ENCODE measurements around the gene ZC3H8. TPM values are rescaled to one million over a fixed set of nuclear protein-coding genes. Genes with fewer than 3 reads are reported as not detected.

The ZC3H8 gene
- total RNA-seq (10 to 100 TPM; 17.9 to 18.9 TPM), polyA plus RNA-seq (10 to 100 TPM in 1 of 2 donors, 1 to 10 TPM in 1; 8.4 to 17.3 TPM)

DNA sequence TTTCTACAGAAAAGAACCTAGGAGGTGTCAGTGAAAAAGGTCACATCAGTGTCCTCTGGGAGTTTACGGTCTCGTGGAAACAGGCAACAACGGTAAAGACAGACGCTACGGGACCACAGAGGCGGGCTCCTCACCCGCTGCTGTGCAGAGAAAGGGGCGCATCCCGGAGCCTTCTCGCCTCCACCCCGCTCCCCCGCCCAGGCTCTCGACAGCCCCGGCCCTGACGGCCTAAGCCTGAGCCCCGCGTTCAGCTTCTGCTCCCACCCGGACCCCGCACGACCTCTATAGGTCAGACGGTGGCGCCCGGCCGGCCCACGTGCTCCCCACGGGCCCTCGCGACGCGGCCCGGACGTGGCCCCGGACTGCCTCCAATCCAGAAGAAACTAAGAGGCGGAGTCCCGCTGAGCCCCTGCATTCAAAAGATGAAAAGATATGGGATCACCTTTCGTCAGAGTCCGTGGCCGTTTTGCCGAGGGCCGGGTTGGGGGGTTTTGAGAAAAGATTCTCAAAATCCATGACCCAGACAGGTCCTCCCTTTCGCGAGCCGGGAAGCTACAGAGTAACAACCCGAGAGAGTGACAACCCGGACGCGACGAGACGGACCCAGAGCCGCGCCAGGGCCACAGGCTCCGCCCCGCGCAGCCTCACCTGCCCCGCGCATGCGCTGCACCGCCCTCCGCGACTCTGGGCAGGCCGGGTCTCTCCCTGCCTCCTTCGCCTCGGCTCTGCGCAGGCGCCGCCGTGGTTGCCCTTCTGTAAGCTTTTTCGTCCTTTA is at the start of gene ZC3H8:
TSS of gene ZC3H8 (minus strand) at position 577 of the 775 bp plus-strand sequence. CDS start at position 516, 61 bp downstream.
- POLR2A ChIA-PET (ENCODE audit: partially characterized antibody), result interaction anchor here (0.6 to 3.0 kb wide), 22 partner anchors 10 to 330 kb away, joined by 3 to 44 read pairs (median 4); partner anchors contain the start of genes POLR1B, TMEM87B and ZC3H6

DNA sequence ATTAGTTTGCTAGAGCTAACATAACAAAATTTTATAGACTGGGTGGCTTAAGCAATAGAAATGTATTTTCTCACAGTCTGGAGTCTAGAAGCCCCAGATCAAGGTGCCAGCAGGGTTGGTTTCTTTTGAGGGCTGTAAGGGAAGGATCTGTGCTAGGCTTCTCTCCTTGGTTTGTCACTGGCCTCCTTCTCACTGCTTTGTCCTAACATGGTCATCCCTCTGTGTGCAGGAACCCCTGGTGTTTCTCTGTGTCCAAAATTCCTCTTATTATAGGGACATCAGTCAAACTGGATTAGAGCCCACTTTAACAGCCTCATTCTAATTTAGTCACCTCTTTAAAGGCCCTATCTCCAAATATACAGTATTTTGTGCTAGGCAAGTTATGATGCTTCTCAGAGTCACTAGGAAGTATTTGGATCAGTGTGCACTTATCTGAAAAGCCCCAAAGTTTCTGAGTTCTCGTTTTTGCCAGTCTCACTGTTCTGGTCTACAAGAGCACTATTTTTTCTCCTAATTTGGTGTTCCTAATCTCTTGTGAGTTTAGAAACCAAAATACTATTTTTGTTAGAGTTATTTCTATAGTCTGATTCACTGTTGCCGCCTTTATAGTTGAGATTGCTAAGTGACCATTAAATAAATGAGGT is 49.6 kb upstream of the ZC3H8 start:
- no peaks in the 10 kb centered on the region for H3K27me3 Mint-ChIP-seq
- POLR2A ChIA-PET (ENCODE audit: partially characterized antibody), result no interaction called here
- Histone ChIP-seq H3K9me3 (ENCODE audit: control insufficient read depth in 1 of 2, low read length in 2 of 2) (no peaks in the 10 kb centered on the region), H3K4me1 (ENCODE audit: insufficient read depth, low read length) (no peaks in the 10 kb centered on the region), H3K27ac (ENCODE audit: low read depth, low read length) (no peak overlapping the region), H3K36me3 (ENCODE audit: insufficient read depth, low read length) (peaks cover 10% of the 10 kb centered on the region), H3K4me3 (ENCODE audit: low read length in 2 of 2) (no peak overlapping the region), H3K27me3 (ENCODE audit: insufficient read depth, low read length) (no peaks in the 10 kb centered on the region)
- H3K27ac Mint-ChIP-seq, result no peak overlapping the region
- H3K36me3 Mint-ChIP-seq, result peaks cover 55 to 56% of the 10 kb centered on the region in 2 donors
- intact Hi-C loops (cut with micrococcal nuclease), result no loop called here
- CTCF ChIA-PET (ENCODE audit: partially characterized antibody), result no interaction called here
- H3K4me1 Mint-ChIP-seq, result peaks cover 0 to 8% (median 2%) of the 10 kb centered on the region in 4 donors
- no peak for DNase-seq
- H3K4me3 Mint-ChIP-seq, result no peak overlapping the region
- no peaks in the 10 kb centered on the region for H3K9me3 Mint-ChIP-seq

More for the DNA sequence above, at the start of gene ZC3H8:
- intact Hi-C loops (cut with micrococcal nuclease), result loop anchor here (1.0 to 10.0 kb wide), 9 partner anchors 22 to 370 kb away; partner anchors contain the start of genes ANAPC1, CHCHD5, TMEM87B and TTL
- Mint-ChIP-seq H3K4me1 (peaks cover 5 to 23% (median 15%) of the 10 kb centered on the region in 4 donors), H3K4me3 (peak within 1 kb of the TSS; percentile 88 to 93 (median 91)), H3K27me3 (no peaks in the 10 kb centered on the region), H3K9me3 (peaks cover 0 to 4% (median 0%) of the 10 kb centered on the region in 8 donors), H3K36me3 (no peaks in the 10 kb centered on the region), H3K27ac (peak within 1 kb of the TSS; percentile 87 to 97 (median 96))
- H3K36me3 ChIP-seq (ENCODE audit: insufficient read depth, low read length), result no peaks in the 10 kb centered on the region
- peaks cover 35% of the 10 kb centered on the region for H3K4me1 ChIP-seq (ENCODE audit: insufficient read depth, low read length)
- peak within 1 kb of the TSS; percentile 92 for H3K27ac ChIP-seq (ENCODE audit: low read depth, low read length)
- peak; percentile 93 to 96 (median 96) for DNase-seq
- H3K27me3 ChIP-seq (ENCODE audit: insufficient read depth, low read length), result no peaks in the 10 kb centered on the region
- peak within 1 kb of the TSS; percentile 75 to 96 for H3K4me3 ChIP-seq (ENCODE audit: low read length in 2 of 2)
- CTCF ChIA-PET (ENCODE audit: partially characterized antibody), result interaction anchor here (0.9 to 4.2 kb wide), 9 partner anchors 12 to 329 kb away, joined by 3 to 17 read pairs (median 4); no protein-coding TSS in a partner anchor
- no peaks in the 10 kb centered on the region for H3K9me3 ChIP-seq (ENCODE audit: control insufficient read depth in 1 of 2, low read length in 2 of 2)

DNA sequence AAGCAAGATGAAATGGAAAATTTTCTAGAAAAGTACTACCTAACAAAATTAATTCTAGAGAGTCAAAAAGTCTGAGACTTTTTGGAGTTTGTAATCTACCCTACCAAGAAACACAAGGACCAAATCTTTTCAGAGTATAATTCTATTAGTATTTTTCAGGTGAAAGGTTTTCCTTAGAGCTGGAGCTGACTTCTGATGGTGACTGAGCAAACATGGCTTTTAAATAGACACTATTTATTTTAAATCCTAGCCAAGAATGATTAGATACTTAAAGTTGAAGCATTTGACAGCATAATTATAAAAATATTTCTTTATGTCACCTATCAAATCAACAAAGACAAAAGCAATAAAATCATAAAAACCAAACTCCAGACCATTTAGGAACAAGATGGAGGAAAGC is 47.1 kb upstream of the ZC3H8 start:
- Mint-ChIP-seq H3K4me1 (peaks cover 0 to 9% (median 3%) of the 10 kb centered on the region in 4 donors), H3K4me3 (no peak overlapping the region), H3K36me3 (peaks cover 47 to 48% of the 10 kb centered on the region in 2 donors), H3K27ac (no peak overlapping the region), H3K27me3 (no peaks in the 10 kb centered on the region), H3K9me3 (no peaks in the 10 kb centered on the region)
- no peak for DNase-seq
- H3K27ac ChIP-seq (ENCODE audit: low read depth, low read length), result no peak overlapping the region
- no peak overlapping the region for H3K4me3 ChIP-seq (ENCODE audit: low read length in 2 of 2)
- peaks cover 10% of the 10 kb centered on the region for H3K36me3 ChIP-seq (ENCODE audit: insufficient read depth, low read length)
- ChIA-PET POLR2A (ENCODE audit: partially characterized antibody) (no interaction called here), CTCF (ENCODE audit: partially characterized antibody) (no interaction called here)
- no peaks in the 10 kb centered on the region for H3K27me3 ChIP-seq (ENCODE audit: insufficient read depth, low read length)
- no peaks in the 10 kb centered on the region for H3K9me3 ChIP-seq (ENCODE audit: control insufficient read depth in 1 of 2, low read length in 2 of 2)
- intact Hi-C loops (cut with micrococcal nuclease), result no loop called here
- H3K4me1 ChIP-seq (ENCODE audit: insufficient read depth, low read length), result no peaks in the 10 kb centered on the region

DNA sequence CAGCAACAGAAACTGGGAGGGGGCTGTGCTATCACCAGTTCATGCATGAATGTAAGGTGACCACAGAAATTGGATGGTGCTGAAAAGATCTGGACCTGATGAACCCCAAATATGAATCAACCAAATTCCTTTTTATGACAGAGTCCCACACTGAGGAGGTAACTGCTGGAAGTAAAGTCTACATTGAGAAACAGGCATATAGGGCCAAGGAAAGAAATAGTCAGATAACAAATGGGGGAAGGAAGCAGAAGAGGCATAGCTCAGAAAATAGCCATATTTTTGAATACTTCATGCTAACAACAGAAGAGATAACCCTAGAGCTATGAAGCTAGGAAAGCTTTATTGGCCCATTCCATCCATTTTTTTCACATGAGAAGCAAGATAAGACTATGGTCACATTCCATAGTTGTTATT is 46.3 kb upstream of the ZC3H8 start:
- no peak for DNase-seq
- Mint-ChIP-seq H3K27ac (peak overlapping the region in 1 of 7 donors; percentile 67), H3K36me3 (peaks cover 40 to 41% of the 10 kb centered on the region in 2 donors), H3K4me1 (peaks cover 4 to 12% (median 8%) of the 10 kb centered on the region in 4 donors), H3K9me3 (no peaks in the 10 kb centered on the region), H3K27me3 (no peaks in the 10 kb centered on the region), H3K4me3 (no peak overlapping the region)
- intact Hi-C loops (cut with micrococcal nuclease), result no loop called here
- ChIA-PET CTCF (ENCODE audit: partially characterized antibody) (no interaction called here), POLR2A (ENCODE audit: partially characterized antibody) (no interaction called here)
- Histone ChIP-seq H3K9me3 (ENCODE audit: control insufficient read depth in 1 of 2, low read length in 2 of 2) (no peaks in the 10 kb centered on the region), H3K4me1 (ENCODE audit: insufficient read depth, low read length) (no peaks in the 10 kb centered on the region), H3K27ac (ENCODE audit: low read depth, low read length) (no peak overlapping the region), H3K36me3 (ENCODE audit: insufficient read depth, low read length) (peaks cover 5% of the 10 kb centered on the region), H3K27me3 (ENCODE audit: insufficient read depth, low read length) (no peaks in the 10 kb centered on the region), H3K4me3 (ENCODE audit: low read length in 2 of 2) (no peak overlapping the region)

DNA sequence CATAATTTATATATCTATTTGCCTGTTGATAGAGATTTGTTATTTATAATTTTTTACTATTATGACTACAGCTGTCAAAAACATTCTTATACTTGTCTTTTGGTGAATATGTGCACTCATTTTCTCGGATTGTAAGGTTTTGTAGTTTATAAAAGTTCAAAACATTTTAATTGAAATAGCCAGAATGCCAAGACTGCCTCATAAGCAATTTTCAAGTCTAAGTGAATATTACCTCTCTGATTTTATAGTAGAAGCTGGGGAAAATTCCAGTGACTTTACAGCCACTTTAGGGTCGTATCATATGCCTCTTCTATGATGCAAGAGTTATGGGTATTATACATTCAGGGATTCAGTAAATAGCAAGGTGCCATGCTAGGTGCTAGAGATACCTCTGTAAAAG is 41.6 kb upstream of the ZC3H8 start:
- H3K4me1 ChIP-seq (ENCODE audit: insufficient read depth, low read length), result no peaks in the 10 kb centered on the region
- no peak overlapping the region for H3K4me3 ChIP-seq (ENCODE audit: low read length in 2 of 2)
- no peak overlapping the region for H3K27ac ChIP-seq (ENCODE audit: low read depth, low read length)
- no peaks in the 10 kb centered on the region for H3K27me3 ChIP-seq (ENCODE audit: insufficient read depth, low read length)
- Mint-ChIP-seq H3K27ac (peak overlapping the region in 1 of 7 donors; percentile 76), H3K27me3 (no peaks in the 10 kb centered on the region), H3K4me3 (no peak overlapping the region), H3K9me3 (no peaks in the 10 kb centered on the region), H3K36me3 (peaks cover 12 to 13% of the 10 kb centered on the region in 2 donors), H3K4me1 (peaks cover 10 to 19% (median 13%) of the 10 kb centered on the region in 4 donors)
- intact Hi-C loops (cut with micrococcal nuclease), result loop anchor here (5.0 kb wide), 1 partner anchor 39 kb away; the partner anchor contains the start of gene ZC3H8
- H3K9me3 ChIP-seq (ENCODE audit: control insufficient read depth in 1 of 2, low read length in 2 of 2), result no peaks in the 10 kb centered on the region
- ChIA-PET POLR2A (ENCODE audit: partially characterized antibody) (no interaction called here), CTCF (ENCODE audit: partially characterized antibody) (interaction anchor here (2.0 to 2.1 kb wide), 2 partner anchors 13 to 19 kb away, joined by 4 to 5 read pairs; no protein-coding TSS in a partner anchor)
- H3K36me3 ChIP-seq (ENCODE audit: insufficient read depth, low read length), result no peaks in the 10 kb centered on the region
- DNase-seq, result no peak

DNA sequence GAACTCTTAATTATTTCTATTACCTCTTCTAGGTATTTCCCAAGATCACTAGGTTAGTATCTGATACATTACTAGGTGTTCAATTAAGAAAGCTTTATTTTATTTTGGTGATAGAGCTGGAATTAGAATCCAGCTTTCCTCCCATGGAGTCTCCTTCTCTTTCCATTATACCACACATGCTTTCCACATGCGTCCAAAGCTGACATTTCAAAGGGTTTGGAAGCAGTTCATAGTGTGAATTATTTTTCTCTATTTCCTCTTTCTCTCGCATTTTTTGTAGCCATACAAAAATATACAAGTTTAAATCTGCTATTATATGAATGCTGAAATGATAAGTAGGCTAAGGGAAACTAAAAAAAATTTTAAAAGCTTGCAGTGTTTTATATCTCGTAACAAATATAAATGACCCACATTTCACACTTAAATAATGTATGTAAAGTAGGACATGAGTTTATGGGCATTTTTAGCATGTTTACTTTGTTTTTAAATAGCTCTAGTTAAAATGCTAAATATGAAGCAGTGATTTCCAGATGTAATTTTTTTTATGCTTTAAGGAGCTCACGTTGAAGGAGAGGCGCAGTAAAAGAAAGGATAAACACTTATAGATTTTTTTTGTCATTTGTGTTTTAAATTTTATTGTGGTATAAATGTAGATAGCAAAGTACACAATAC is 40.7 kb upstream of the ZC3H8 start:
- Mint-ChIP-seq H3K9me3 (no peaks in the 10 kb centered on the region), H3K27me3 (no peaks in the 10 kb centered on the region), H3K36me3 (peaks cover 5 to 6% of the 10 kb centered on the region in 2 donors), H3K4me1 (peaks cover 6 to 19% (median 13%) of the 10 kb centered on the region in 4 donors), H3K27ac (peak overlapping the region in 1 of 7 donors; percentile 2), H3K4me3 (no peak overlapping the region)
- ChIA-PET POLR2A (ENCODE audit: partially characterized antibody) (no interaction called here), CTCF (ENCODE audit: partially characterized antibody) (interaction anchor here (2.0 to 2.1 kb wide), 2 partner anchors 14 to 18 kb away, joined by 4 to 5 read pairs; no protein-coding TSS in a partner anchor)
- no peaks in the 10 kb centered on the region for H3K36me3 ChIP-seq (ENCODE audit: insufficient read depth, low read length)
- no peak overlapping the region for H3K4me3 ChIP-seq (ENCODE audit: low read length in 2 of 2)
- H3K27me3 ChIP-seq (ENCODE audit: insufficient read depth, low read length), result no peaks in the 10 kb centered on the region
- no peak for DNase-seq
- intact Hi-C loops (cut with micrococcal nuclease), result loop anchor here (5.0 kb wide), 1 partner anchor 38 kb away; the partner anchor contains the start of gene ZC3H8
- no peaks in the 10 kb centered on the region for H3K9me3 ChIP-seq (ENCODE audit: control insufficient read depth in 1 of 2, low read length in 2 of 2)
- H3K27ac ChIP-seq (ENCODE audit: low read depth, low read length), result no peak overlapping the region
- no peaks in the 10 kb centered on the region for H3K4me1 ChIP-seq (ENCODE audit: insufficient read depth, low read length)
